ENCODE results near the gene PRKG2.
"Not testable (repeated sequence)": the region's sequence is repeated elsewhere in the genome, so short reads cannot be mapped to it uniquely, and the experiment has no call there.

Gene PRKG2

GRCh38 chr4:81162752-81163458 is 52.1 kb downstream of the PRKG2 start:
- in situ Hi-C loops (cut with HindIII; ENCODE audit: low sequenced_read_pairs) = no loop called here

GRCh38 chr4:81153714-81154323 is 61.2 kb downstream of the PRKG2 start:
- in situ Hi-C loops (cut with HindIII; ENCODE audit: low sequenced_read_pairs) = not testable (repeated sequence)

GRCh38 chr4:81152839-81153713 is 61.9 kb downstream of the PRKG2 start:
- in situ Hi-C loops (cut with HindIII; ENCODE audit: low sequenced_read_pairs) = no loop called here

GRCh38 chr4:81149976-81150375 is 65.0 kb downstream of the PRKG2 start:
- in situ Hi-C loops (cut with HindIII; ENCODE audit: low sequenced_read_pairs) = no loop called here

- in situ Hi-C loops (cut with HindIII; ENCODE audit: low sequenced_read_pairs) = no loop called here
These were observed 66.4 kb downstream of the PRKG2 start for GRCh38 chr4:81148576-81148975.

- in situ Hi-C loops (cut with HindIII; ENCODE audit: low sequenced_read_pairs) = no loop called here
These were observed 68.6 kb downstream of the PRKG2 start for GRCh38 chr4:81146466-81146865.

GRCh38 chr4:81143183-81143582 is 71.8 kb downstream of the PRKG2 start:
- in situ Hi-C loops (cut with HindIII; ENCODE audit: low sequenced_read_pairs) = no loop called here

GRCh38 chr4:81142744-81143143 is 72.3 kb downstream of the PRKG2 start:
- in situ Hi-C loops (cut with HindIII; ENCODE audit: low sequenced_read_pairs) = no loop called here

GRCh38 chr4:81137894-81138293 is 77.1 kb downstream of the PRKG2 start:
- in situ Hi-C loops (cut with HindIII; ENCODE audit: low sequenced_read_pairs) = no loop called here

GRCh38 chr4:81137446-81137845 is 77.6 kb downstream of the PRKG2 start:
- in situ Hi-C loops (cut with HindIII; ENCODE audit: low sequenced_read_pairs) = no loop called here

GRCh38 chr4:81136161-81136905 is 78.7 kb downstream of the PRKG2 start:
- in situ Hi-C loops (cut with HindIII; ENCODE audit: low sequenced_read_pairs) = no loop called here

- in situ Hi-C loops (cut with HindIII; ENCODE audit: low sequenced_read_pairs) = no loop called here
These were observed 79.5 kb downstream of the PRKG2 start for GRCh38 chr4:81135501-81135900.

- in situ Hi-C loops (cut with HindIII; ENCODE audit: low sequenced_read_pairs) = no loop called here
These were observed 83.5 kb downstream of the PRKG2 start for GRCh38 chr4:81131563-81131962.

- in situ Hi-C loops (cut with HindIII; ENCODE audit: low sequenced_read_pairs) = no loop called here
These were observed 84.0 kb downstream of the PRKG2 start for GRCh38 chr4:81131066-81131465.

GRCh38 chr4:81130569-81130968 is 84.5 kb downstream of the PRKG2 start:
- in situ Hi-C loops (cut with HindIII; ENCODE audit: low sequenced_read_pairs) = no loop called here

- in situ Hi-C loops (cut with HindIII; ENCODE audit: low sequenced_read_pairs) = no loop called here
These were observed 95.0 kb downstream of the PRKG2 start for GRCh38 chr4:81120055-81120454.

- in situ Hi-C loops (cut with HindIII; ENCODE audit: low sequenced_read_pairs) = no loop called here
These were observed 96.9 kb downstream of the PRKG2 start for GRCh38 chr4:81118086-81118485.

- in situ Hi-C loops (cut with HindIII; ENCODE audit: low sequenced_read_pairs) = no loop called here
These were observed 98.5 kb downstream of the PRKG2 start for GRCh38 chr4:81116566-81116965.

GRCh38 chr4:81113024-81113423 is 102.0 kb downstream of the PRKG2 start:
- in situ Hi-C loops (cut with HindIII; ENCODE audit: low sequenced_read_pairs) = no loop called here

GRCh38 chr4:81109356-81109755 is 105.7 kb downstream of the PRKG2 start:
- in situ Hi-C loops (cut with HindIII; ENCODE audit: low sequenced_read_pairs) = no loop called here

- in situ Hi-C loops (cut with HindIII; ENCODE audit: low sequenced_read_pairs) = no loop called here
These were observed 108.9 kb downstream of the PRKG2 start for GRCh38 chr4:81106150-81106549.
